ENCODE measurements around the gene CPT2. TPM values are rescaled to one million over a fixed set of nuclear protein-coding genes. Genes with fewer than 3 reads are reported as not detected.

The CPT2 gene
- total and polyA plus RNA-seq, 2 donors (not counting 1 experiment from before 2014, with no cell fraction given): 17.2 to 18.3 TPM

DNA sequence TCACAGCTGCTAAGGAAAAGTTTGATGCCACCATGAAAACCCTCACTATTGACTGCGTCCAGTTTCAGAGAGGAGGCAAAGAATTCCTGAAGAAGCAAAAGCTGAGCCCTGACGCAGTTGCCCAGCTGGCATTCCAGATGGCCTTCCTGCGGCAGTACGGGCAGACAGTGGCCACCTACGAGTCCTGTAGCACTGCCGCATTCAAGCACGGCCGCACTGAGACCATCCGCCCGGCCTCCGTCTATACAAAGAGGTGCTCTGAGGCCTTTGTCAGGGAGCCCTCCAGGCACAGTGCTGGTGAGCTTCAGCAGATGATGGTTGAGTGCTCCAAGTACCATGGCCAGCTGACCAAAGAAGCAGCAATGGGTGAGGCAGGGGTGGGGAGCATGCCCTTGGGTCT is 14.3 kb downstream of the CPT2 start:
- H3K4me1 ChIP-seq (ENCODE audit: control insufficient read depth, extremely low read depth, insufficient read depth, low read length): no peaks in the 10 kb centered on the region
- no peak overlapping the region for H3K4me2 ChIP-seq (ENCODE audit: extremely low read depth, insufficient read depth, low read length)
- H3K36me3 ChIP-seq (ENCODE audit: control insufficient read depth, insufficient read depth, low read length): peaks cover 22% of the 10 kb centered on the region
- no peak overlapping the region for H3K9ac ChIP-seq (ENCODE audit: insufficient read depth, low read length)
- no peaks in the 10 kb centered on the region for H4K20me1 ChIP-seq (ENCODE audit: control insufficient read depth, extremely low read depth, insufficient read depth, low read length)
- H3K27ac ChIP-seq (ENCODE audit: insufficient read depth, low read length): no peak overlapping the region
- no peak overlapping the region for H2AFZ ChIP-seq (ENCODE audit: low read length)
- H3K4me3 ChIP-seq (replicated peaks in 1 of 4; ENCODE audit: control extremely low read depth in 1 of 4, insufficient read depth in 1 of 4, low read depth in 3 of 4, low read length in 4 of 4): no peak overlapping the region
- no peaks in the 10 kb centered on the region for H3K79me2 ChIP-seq (ENCODE audit: control insufficient read depth, insufficient read depth, low read length)
- H3K9me3 ChIP-seq (ENCODE audit: control insufficient read depth, insufficient read depth, low read depth, low read length): no peaks in the 10 kb centered on the region
- H3K27me3 ChIP-seq (ENCODE audit: control insufficient read depth, insufficient read depth, low read length): no peaks in the 10 kb centered on the region
- TF ChIP-seq, protein P1, sequence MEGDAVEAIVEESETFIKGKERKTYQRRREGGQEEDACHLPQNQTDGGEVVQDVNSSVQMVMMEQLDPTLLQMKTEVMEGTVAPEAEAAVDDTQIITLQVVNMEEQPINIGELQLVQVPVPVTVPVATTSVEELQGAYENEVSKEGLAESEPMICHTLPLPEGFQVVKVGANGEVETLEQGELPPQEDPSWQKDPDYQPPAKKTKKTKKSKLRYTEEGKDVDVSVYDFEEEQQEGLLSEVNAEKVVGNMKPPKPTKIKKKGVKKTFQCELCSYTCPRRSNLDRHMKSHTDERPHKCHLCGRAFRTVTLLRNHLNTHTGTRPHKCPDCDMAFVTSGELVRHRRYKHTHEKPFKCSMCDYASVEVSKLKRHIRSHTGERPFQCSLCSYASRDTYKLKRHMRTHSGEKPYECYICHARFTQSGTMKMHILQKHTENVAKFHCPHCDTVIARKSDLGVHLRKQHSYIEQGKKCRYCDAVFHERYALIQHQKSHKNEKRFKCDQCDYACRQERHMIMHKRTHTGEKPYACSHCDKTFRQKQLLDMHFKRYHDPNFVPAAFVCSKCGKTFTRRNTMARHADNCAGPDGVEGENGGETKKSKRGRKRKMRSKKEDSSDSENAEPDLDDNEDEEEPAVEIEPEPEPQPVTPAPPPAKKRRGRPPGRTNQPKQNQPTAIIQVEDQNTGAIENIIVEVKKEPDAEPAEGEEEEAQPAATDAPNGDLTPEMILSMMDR (conservative IDR thresholded peaks at IDR 0.05 in 1 of 2, IDR thresholded peaks at IDR 0.05 in 1 of 2; ENCODE audit: low read depth in 1 of 2, low read length in 2 of 2): no peak
- TF ChIP-seq EZH2 (IDR thresholded peaks at IDR 0.05; ENCODE audit: low read length, missing control alignments): no peak
- no peak for DNase-seq (ENCODE audit: low read depth in 2 of 2)

DNA sequence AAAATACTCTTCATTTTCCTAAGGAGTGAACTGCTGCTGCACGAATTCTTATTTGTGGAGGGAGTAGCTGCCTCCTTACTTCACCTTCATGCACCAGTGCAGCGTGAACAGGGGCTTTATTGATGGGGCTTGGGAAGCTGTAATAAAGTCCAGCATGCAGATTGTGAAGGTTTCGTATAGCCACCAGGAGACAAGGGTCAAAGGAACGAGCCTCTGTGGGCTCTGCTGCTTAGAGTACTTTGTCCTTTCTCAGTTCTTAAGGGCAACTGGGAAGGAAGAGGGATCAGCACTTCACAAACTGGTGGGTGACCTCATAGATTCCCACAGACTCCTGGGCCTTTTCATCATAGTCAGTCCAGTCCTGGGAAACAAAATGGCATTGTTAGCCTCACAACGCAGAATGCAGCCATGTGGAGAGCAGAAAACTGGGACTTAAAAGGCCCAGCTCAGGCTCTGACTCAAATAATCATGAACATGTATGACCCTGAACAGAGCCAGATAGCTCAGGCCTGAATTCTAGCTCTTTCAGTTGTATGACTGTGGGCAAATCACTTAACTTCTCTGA is 17.8 kb downstream of the CPT2 start:
- peaks cover 19% of the 10 kb centered on the region for H3K36me3 ChIP-seq (ENCODE audit: control insufficient read depth, insufficient read depth, low read length)
- TF ChIP-seq EZH2 (IDR thresholded peaks at IDR 0.05; ENCODE audit: low read length, missing control alignments): no peak
- TF ChIP-seq, protein P1 (conservative IDR thresholded peaks at IDR 0.05 in 1 of 2, IDR thresholded peaks at IDR 0.05 in 1 of 2; ENCODE audit: low read depth in 1 of 2, low read length in 2 of 2): no peak

DNA sequence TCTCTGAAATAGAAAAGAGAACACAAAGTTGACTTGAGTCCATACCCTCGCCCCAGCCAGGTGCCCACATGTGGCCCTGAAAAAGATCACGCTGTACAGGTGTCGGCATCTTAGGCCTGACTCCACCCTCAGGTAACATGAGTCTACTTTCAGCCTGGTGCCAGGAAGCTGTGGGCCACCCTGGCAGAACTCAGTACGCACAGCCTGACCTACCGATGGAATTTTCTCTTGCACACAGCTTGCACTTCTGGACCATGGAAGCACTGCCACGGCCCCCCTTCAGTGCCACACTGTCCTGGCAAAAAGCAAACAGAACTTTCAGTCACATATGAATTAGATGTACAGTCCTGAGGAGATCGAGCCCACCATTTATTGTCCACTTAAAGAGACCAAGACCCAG is 21.6 kb downstream of the CPT2 start:
- Histone ChIP-seq H3K9ac (ENCODE audit: insufficient read depth, low read length) (no peak overlapping the region), H3K9me3 (ENCODE audit: control insufficient read depth, insufficient read depth, low read depth, low read length) (no peaks in the 10 kb centered on the region), H3K27me3 (ENCODE audit: control insufficient read depth, insufficient read depth, low read length) (no peaks in the 10 kb centered on the region), H3K36me3 (ENCODE audit: control insufficient read depth, insufficient read depth, low read length) (peaks cover 8% of the 10 kb centered on the region), H3K4me1 (ENCODE audit: control insufficient read depth, extremely low read depth, insufficient read depth, low read length) (peaks cover 4% of the 10 kb centered on the region), H4K20me1 (ENCODE audit: control insufficient read depth, extremely low read depth, insufficient read depth, low read length) (no peaks in the 10 kb centered on the region), H3K4me3 (replicated peaks in 1 of 4; ENCODE audit: control extremely low read depth in 1 of 4, insufficient read depth in 1 of 4, low read depth in 3 of 4, low read length in 4 of 4) (no peak overlapping the region), H2AFZ (ENCODE audit: low read length) (no peak overlapping the region), H3K79me2 (ENCODE audit: control insufficient read depth, insufficient read depth, low read length) (peaks cover 11% of the 10 kb centered on the region), H3K27ac (ENCODE audit: insufficient read depth, low read length) (no peak overlapping the region), H3K4me2 (ENCODE audit: extremely low read depth, insufficient read depth, low read length) (no peak overlapping the region)
- no peak for TF ChIP-seq EZH2 (IDR thresholded peaks at IDR 0.05; ENCODE audit: low read length, missing control alignments)
- TF ChIP-seq, protein P1 (conservative IDR thresholded peaks at IDR 0.05 in 1 of 2, IDR thresholded peaks at IDR 0.05 in 1 of 2; ENCODE audit: low read depth in 1 of 2, low read length in 2 of 2): no peak
- no peak for DNase-seq (ENCODE audit: low read depth in 2 of 2)

More for the DNA sequence above, 17.8 kb downstream of the CPT2 start:
- Histone ChIP-seq H2AFZ (ENCODE audit: low read length) (no peak overlapping the region), H3K9me3 (ENCODE audit: control insufficient read depth, insufficient read depth, low read depth, low read length) (no peaks in the 10 kb centered on the region), H3K27me3 (ENCODE audit: control insufficient read depth, insufficient read depth, low read length) (no peaks in the 10 kb centered on the region), H3K4me3 (replicated peaks in 1 of 4; ENCODE audit: control extremely low read depth in 1 of 4, insufficient read depth in 1 of 4, low read depth in 3 of 4, low read length in 4 of 4) (no peak overlapping the region), H3K9ac (ENCODE audit: insufficient read depth, low read length) (no peak overlapping the region), H4K20me1 (ENCODE audit: control insufficient read depth, extremely low read depth, insufficient read depth, low read length) (no peaks in the 10 kb centered on the region), H3K79me2 (ENCODE audit: control insufficient read depth, insufficient read depth, low read length) (peaks cover 8% of the 10 kb centered on the region), H3K27ac (ENCODE audit: insufficient read depth, low read length) (no peak overlapping the region), H3K4me2 (ENCODE audit: extremely low read depth, insufficient read depth, low read length) (no peak overlapping the region), H3K4me1 (ENCODE audit: control insufficient read depth, extremely low read depth, insufficient read depth, low read length) (peaks cover 2% of the 10 kb centered on the region)
- no peak for DNase-seq (ENCODE audit: low read depth in 2 of 2)
